Astrocyte (in vitro differentiated cells and primary cell): ENCODE measurements around the gene CACNB1.

Experiments
- EZH2 ChIP-seq: IDR thresholded peaks from 2 replicates; pipeline ENCODE4 v1.6.1; 2012; ENCODE audit warnings: mild to moderate bottlenecking, low read length, inconsistent platforms; ENCODE audit not compliant: insufficient read depth
- TF ChIP-seq, protein P1 (sequence below): IDR thresholded peaks from 2 replicates; pipeline ENCODE4 v1.5.1; 2011; ENCODE audit warnings: low read depth, mild to moderate bottlenecking, inconsistent platforms, low read length, moderate library complexity; ENCODE audit not compliant: insufficient read depth

DNA sequence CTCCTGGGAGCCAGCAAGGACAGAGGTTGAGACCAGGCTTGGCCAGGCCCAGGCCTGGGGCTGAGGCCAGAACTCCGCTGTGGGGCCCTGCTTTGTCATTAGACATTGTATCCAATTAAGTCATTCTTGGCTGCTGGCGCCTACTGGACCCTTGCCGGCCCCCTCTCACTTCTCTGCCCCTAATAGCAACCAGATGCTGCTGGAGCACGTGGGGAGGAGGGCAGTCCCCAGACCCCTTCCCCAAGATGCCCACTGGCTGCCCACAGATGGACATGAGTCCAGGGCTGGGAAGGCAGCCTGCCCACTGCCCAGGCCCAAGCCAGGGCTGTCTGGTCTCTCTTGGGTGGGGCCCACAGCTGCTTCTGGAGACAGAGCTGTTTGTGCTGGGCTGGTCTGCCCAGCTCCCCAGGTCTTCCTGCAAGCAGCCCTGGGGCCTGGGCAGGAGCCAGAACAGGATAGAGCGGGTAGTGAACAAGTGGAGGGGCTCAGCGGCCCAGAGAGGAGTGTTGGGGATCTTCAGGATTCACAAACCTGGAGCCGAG is 53.8 kb downstream of the CACNB1 start:
- TF ChIP-seq, protein P1, sequence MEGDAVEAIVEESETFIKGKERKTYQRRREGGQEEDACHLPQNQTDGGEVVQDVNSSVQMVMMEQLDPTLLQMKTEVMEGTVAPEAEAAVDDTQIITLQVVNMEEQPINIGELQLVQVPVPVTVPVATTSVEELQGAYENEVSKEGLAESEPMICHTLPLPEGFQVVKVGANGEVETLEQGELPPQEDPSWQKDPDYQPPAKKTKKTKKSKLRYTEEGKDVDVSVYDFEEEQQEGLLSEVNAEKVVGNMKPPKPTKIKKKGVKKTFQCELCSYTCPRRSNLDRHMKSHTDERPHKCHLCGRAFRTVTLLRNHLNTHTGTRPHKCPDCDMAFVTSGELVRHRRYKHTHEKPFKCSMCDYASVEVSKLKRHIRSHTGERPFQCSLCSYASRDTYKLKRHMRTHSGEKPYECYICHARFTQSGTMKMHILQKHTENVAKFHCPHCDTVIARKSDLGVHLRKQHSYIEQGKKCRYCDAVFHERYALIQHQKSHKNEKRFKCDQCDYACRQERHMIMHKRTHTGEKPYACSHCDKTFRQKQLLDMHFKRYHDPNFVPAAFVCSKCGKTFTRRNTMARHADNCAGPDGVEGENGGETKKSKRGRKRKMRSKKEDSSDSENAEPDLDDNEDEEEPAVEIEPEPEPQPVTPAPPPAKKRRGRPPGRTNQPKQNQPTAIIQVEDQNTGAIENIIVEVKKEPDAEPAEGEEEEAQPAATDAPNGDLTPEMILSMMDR, result no peak
- TF ChIP-seq EZH2, result no peak
